Activated naive CD4-positive, alpha-beta T cell treated with anti-CD3 and anti-CD28 coated beads, Interleukin-2, amount 50 U/mL, for 24 hours (primary cell): Measurements from ENCODE around the gene UQCR10.

Experiments
- H3K27ac Mint-ChIP-seq: one replicate; pipeline ENCODE4 v1.8.0; 2021; ENCODE audit warnings: mild to moderate bottlenecking, mixed read lengths
- H3K27me3 Mint-ChIP-seq: one replicate; pipeline ENCODE4 v1.8.0; 2021; ENCODE audit warnings: mixed read lengths
- H3K36me3 Mint-ChIP-seq: one replicate; pipeline ENCODE4 v1.8.0; 2021; ENCODE audit warnings: mixed read lengths
- H3K4me1 Mint-ChIP-seq: one replicate; pipeline ENCODE4 v1.8.0; 2021; ENCODE audit warnings: mixed read lengths
- H3K4me3 Mint-ChIP-seq: one replicate; pipeline ENCODE4 v1.8.0; 2021; ENCODE audit warnings: mild to moderate bottlenecking, mixed read lengths
- H3K9me3 Mint-ChIP-seq: one replicate; pipeline ENCODE4 v1.8.0; 2021; ENCODE audit warnings: mixed read lengths

The UQCR10 gene

GRCh38 chr22:29817724-29818123 is 50.6 kb downstream of the UQCR10 start:
- H3K4me1 Mint-ChIP-seq: no peaks in the 10 kb centered on the region
- H3K27ac Mint-ChIP-seq: no peak overlapping the region
- H3K36me3 Mint-ChIP-seq: peaks cover 17% of the 10 kb centered on the region
- no peaks in the 10 kb centered on the region for H3K9me3 Mint-ChIP-seq
- H3K4me3 Mint-ChIP-seq: no peak overlapping the region
- no peaks in the 10 kb centered on the region for H3K27me3 Mint-ChIP-seq

- Mint-ChIP-seq H3K4me1 (no peaks in the 10 kb centered on the region), H3K27ac (no peak overlapping the region), H3K36me3 (peaks cover 16% of the 10 kb centered on the region), H3K27me3 (no peaks in the 10 kb centered on the region), H3K4me3 (no peak overlapping the region), H3K9me3 (no peaks in the 10 kb centered on the region)
Observed at GRCh38 chr22:29819501-29819900, 52.3 kb downstream of the UQCR10 start.
